GM13976 (cell line): Measurements from ENCODE around the gene TGFBI.

Source experiments
- DNase-seq: peaks from one replicate; pipeline ENCODE4 v3.0.0; 2012; ENCODE audit warnings: low spot score
- CTCF ChIP-seq: IDR thresholded peaks from 2 replicates; pipeline ENCODE4 v1.5.1; 2012; ENCODE audit warnings: borderline replicate concordance, mild to moderate bottlenecking; ENCODE audit not compliant: insufficient read depth; ENCODE audit errors: extremely low read depth, missing control alignments, control extremely low read depth
- in situ Hi-C: fragments of 300-500 bp; cut with MboI; formaldehyde crosslinking; loops from one replicate; pipeline ENCODE4 v1.12.0; 2022; ENCODE audit warnings: low sequenced_read_pairs, mixed read lengths, inconsistent platforms; ENCODE audit not compliant: unreplicated experiment

Gene TGFBI

GRCh38 chr5:135993880-135994636, 34.7 kb upstream of the TGFBI start:
- in situ Hi-C loops = no loop called here
- no peak for TF ChIP-seq CTCF
- DNase-seq = no peak

- DNase-seq = no peak
- in situ Hi-C loops = no loop called here
These were observed 32.8 kb upstream of the TGFBI start for GRCh38 chr5:135995976-135996375.

GRCh38 chr5:135996611-135997010, 32.2 kb upstream of the TGFBI start:
- TF ChIP-seq CTCF = no peak
- DNase-seq = no peak
- in situ Hi-C loops = no loop called here

More at GRCh38 chr5:135995976-135996375, 32.8 kb upstream of the TGFBI start:
- TF ChIP-seq CTCF = no peak

- in situ Hi-C loops = no loop called here
- TF ChIP-seq CTCF = no peak
- DNase-seq = no peak
These were observed 31.0 kb upstream of the TGFBI start for GRCh38 chr5:135997673-135998335.

GRCh38 chr5:135998889-135999288, 29.9 kb upstream of the TGFBI start:
- in situ Hi-C loops = no loop called here
- TF ChIP-seq CTCF = no peak
- DNase-seq = no peak

GRCh38 chr5:135999406-136000139, 29.2 kb upstream of the TGFBI start:
- no peak for TF ChIP-seq CTCF
- no peak for DNase-seq
- in situ Hi-C loops = no loop called here
